Measurements from ENCODE around the gene SLCO4A1.

Gene SLCO4A1

GRCh38 chr20:62674370-62674769, 32.1 kb downstream of the SLCO4A1 start:
- DNase-seq (ENCODE audit: low read depth) = no peak
- H3K4me3 ChIP-seq (ENCODE audit: low read length) = no peak overlapping the region
- TF ChIP-seq, protein P1, sequence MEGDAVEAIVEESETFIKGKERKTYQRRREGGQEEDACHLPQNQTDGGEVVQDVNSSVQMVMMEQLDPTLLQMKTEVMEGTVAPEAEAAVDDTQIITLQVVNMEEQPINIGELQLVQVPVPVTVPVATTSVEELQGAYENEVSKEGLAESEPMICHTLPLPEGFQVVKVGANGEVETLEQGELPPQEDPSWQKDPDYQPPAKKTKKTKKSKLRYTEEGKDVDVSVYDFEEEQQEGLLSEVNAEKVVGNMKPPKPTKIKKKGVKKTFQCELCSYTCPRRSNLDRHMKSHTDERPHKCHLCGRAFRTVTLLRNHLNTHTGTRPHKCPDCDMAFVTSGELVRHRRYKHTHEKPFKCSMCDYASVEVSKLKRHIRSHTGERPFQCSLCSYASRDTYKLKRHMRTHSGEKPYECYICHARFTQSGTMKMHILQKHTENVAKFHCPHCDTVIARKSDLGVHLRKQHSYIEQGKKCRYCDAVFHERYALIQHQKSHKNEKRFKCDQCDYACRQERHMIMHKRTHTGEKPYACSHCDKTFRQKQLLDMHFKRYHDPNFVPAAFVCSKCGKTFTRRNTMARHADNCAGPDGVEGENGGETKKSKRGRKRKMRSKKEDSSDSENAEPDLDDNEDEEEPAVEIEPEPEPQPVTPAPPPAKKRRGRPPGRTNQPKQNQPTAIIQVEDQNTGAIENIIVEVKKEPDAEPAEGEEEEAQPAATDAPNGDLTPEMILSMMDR (IDR thresholded peaks at IDR 0.05; ENCODE audit: insufficient read depth, low read depth, low read length, missing control alignments) = no peak

GRCh38 chr20:62675156-62675876, 33.0 kb downstream of the SLCO4A1 start:
- H3K4me3 ChIP-seq (ENCODE audit: low read length) = no peak overlapping the region
- TF ChIP-seq, protein P1 (IDR thresholded peaks at IDR 0.05; ENCODE audit: insufficient read depth, low read depth, low read length, missing control alignments) = no peak
- DNase-seq (ENCODE audit: low read depth) = no peak

- TF ChIP-seq, protein P1 (IDR thresholded peaks at IDR 0.05; ENCODE audit: insufficient read depth, low read depth, low read length, missing control alignments) = no peak
- H3K4me3 ChIP-seq (ENCODE audit: low read length) = no peak overlapping the region
- DNase-seq (ENCODE audit: low read depth) = no peak
Measured at GRCh38 chr20:62675877-62676260, 33.6 kb downstream of the SLCO4A1 start.

DNA sequence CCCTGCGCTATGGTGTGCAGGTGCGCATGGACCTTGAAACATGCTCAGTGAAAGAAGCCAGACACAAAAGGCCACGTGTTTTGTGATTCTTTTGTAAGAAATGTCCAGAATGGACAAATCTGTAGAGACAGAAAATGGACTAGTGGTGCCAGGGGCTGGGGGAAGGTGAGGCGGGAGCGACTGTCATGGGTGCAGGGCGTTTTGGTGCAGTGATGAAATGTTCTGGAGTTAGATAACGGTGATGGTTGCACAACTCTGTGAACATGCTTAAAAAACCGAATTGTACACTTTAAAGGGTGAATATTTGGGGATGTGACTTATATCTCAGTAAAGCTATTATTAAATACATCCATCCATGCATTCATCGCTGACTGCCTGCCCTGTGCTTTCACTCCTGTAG, 34.7 kb downstream of the SLCO4A1 start:
- no peak for DNase-seq (ENCODE audit: low read depth)
- TF ChIP-seq, protein P1 (IDR thresholded peaks at IDR 0.05; ENCODE audit: insufficient read depth, low read depth, low read length, missing control alignments) = no peak
- no peak overlapping the region for H3K4me3 ChIP-seq (ENCODE audit: low read length)

- TF ChIP-seq, protein P1 (IDR thresholded peaks at IDR 0.05; ENCODE audit: insufficient read depth, low read depth, low read length, missing control alignments) = no peak
- no peak for DNase-seq (ENCODE audit: low read depth)
- no peak overlapping the region for H3K4me3 ChIP-seq (ENCODE audit: low read length)
Measured at GRCh38 chr20:62677678-62678077, 35.4 kb downstream of the SLCO4A1 start.

DNA sequence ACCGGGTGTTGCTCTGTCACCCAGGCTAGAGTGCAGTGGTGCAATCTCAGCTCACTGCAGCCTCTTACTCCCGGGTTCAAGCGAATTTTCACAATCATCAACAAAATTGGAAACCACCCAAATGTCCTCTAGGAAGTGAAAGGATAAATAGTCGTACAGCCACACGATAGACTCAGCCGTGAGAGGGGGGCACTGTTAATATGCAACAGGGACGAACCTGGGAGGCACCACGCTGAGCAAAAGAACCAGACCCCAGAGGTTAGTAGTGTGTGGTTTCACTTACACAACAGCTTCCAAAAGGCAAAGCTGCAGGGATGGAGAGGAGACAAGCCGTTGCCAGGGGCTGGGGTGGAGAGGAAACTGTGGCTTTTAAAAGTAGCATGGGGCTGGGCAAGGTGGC, 36.2 kb downstream of the SLCO4A1 start:
- TF ChIP-seq, protein P1 (IDR thresholded peaks at IDR 0.05; ENCODE audit: insufficient read depth, low read depth, low read length, missing control alignments) = no peak
- DNase-seq (ENCODE audit: low read depth) = no peak
- H3K4me3 ChIP-seq (ENCODE audit: low read length) = no peak overlapping the region

- no peak for DNase-seq (ENCODE audit: low read depth)
- no peak overlapping the region for H3K4me3 ChIP-seq (ENCODE audit: low read length)
- TF ChIP-seq, protein P1 (IDR thresholded peaks at IDR 0.05; ENCODE audit: insufficient read depth, low read depth, low read length, missing control alignments) = no peak
Measured at GRCh38 chr20:62679978-62680589, 37.8 kb downstream of the SLCO4A1 start.

Data from epithelial cell of esophagus (primary cell).